Activated T-cell treated with anti-CD3 and anti-CD28 coated beads, Interleukin-2, amount 50 U/mL, for 48 hours (primary cell): ENCODE data around the gene PNPLA3.

Experiments
- DNase-seq, 2 experiments: peaks; one replicate each; pipeline ENCODE4 v3.0.0-alpha.2; 2020

PNPLA3 gene

DNA sequence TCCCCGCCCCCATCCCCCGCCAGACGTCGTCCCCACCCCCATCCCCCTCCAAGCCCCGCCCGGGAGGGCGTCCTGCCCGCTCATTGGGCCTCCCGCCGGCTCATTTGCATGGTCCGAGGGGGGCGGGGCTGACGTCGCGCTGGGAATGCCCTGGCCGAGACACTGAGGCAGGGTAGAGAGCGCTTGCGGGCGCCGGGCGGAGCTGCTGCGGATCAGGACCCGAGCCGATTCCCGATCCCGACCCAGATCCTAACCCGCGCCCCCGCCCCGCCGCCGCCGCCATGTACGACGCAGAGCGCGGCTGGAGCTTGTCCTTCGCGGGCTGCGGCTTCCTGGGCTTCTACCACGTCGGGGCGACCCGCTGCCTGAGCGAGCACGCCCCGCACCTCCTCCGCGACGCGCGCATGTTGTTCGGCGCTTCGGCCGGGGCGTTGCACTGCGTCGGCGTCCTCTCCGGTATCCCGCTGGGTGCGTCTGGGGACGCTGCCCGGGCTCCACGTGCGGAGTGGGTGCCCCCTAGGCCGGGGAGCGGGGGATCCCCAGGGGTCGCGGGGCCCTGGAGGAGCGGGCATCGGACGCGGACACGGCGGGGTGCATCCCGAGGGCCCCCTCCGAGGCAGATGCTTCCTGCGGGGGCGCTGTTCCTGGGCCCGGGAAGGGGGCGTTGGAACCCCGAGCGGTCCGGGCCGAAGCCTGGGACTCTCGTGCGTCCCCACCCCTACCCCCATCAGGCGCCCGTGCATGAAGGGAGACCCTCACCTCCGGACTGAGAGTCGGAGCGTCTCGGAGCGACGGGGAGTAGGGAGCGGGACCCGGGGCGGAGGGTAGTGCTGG, at the start of gene PNPLA3:
Gene PNPLA3 (plus strand): TSS at position 175 of the 834 bp plus-strand sequence. CDS start 107 bp downstream, at position 282.
- peak; percentile 85 to 86 for DNase-seq

DNA sequence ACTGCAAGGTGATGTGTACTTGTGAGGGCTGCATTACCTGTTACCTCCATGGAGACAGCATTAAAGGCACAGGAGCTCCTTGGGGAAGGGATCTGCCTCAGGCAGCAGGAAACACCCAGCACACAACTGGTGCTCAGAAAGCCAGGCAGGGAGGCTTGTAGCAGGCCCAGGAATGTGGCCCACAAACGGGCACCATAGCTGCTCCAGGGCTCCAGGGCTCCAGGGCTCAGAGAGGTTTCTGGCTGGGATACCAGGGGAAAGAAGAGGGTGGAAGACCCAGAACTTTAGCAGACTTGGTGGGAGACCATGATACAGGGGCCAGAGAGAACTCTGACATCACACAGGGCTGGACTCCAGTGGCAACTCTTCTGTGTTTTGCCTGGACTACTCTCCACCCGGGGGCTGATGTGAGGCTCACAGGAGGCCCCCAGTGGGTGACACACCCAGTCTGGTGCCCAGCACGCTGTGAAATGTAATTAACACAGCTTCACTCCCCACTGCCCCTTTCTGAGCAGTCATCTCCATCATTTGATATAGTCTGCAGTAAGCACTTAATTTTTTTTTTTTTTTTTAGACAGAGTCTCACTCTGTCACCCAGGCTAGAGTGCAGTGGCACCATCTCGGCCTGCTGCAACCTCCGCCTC, 46.6 kb upstream of the PNPLA3 start:
- DNase-seq: no peak

GRCh38 chr22:43878079-43878795, 45.4 kb upstream of the PNPLA3 start:
- no peak for DNase-seq

GRCh38 chr22:43878831-43879550, 44.6 kb upstream of the PNPLA3 start:
- DNase-seq: no peak

GRCh38 chr22:43879901-43880540, 43.6 kb upstream of the PNPLA3 start:
- DNase-seq: no peak

- no peak for DNase-seq
Measured at GRCh38 chr22:43880541-43880991, 43.0 kb upstream of the PNPLA3 start.

DNA sequence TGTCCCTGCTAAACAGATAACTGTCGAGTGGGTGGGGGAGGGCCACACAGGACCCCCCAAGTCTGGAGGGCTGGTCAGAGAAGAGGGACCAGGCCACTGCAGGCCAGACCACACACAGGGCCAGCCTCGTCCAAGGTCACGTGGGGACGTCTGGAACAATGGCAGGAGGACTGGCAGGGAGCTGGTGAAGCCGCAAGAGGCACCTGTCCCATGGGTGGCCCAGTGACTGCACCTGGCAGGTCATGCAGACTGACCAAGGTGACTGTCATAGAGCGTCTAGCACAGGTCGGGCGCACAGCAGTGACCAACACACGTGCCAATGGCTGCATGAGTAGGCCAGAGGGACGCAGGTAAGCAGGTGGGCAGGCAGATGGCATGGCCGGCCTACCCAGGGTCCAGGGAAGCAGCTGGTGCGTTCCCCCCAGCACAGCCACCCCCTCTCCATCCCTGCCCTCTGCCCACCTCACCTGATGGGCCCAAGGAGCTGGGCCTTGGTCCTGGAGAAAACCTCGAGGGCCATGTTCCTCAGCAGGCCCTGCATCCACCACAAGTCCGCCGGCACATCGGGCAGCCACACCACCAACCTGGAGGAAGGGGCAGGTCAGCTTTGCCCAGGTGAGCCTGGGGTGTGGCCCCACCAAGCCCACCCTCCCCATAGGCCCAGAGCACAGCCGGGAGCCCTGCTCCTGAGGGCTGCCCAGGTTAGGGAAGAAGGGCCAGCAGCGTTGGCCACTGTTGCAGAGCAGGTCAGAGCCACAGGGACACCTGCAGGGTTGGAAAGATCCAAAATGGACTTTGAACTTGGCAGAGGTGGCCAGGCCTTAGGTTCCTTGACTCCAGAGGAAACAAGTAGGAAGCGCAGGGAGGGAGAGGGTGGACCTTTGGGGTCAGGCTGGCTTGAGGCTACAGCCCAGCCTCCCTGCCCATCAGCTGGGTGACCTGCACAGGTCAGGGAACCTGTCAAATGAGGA, 42.2 kb upstream of the PNPLA3 start:
- no peak for DNase-seq

DNA sequence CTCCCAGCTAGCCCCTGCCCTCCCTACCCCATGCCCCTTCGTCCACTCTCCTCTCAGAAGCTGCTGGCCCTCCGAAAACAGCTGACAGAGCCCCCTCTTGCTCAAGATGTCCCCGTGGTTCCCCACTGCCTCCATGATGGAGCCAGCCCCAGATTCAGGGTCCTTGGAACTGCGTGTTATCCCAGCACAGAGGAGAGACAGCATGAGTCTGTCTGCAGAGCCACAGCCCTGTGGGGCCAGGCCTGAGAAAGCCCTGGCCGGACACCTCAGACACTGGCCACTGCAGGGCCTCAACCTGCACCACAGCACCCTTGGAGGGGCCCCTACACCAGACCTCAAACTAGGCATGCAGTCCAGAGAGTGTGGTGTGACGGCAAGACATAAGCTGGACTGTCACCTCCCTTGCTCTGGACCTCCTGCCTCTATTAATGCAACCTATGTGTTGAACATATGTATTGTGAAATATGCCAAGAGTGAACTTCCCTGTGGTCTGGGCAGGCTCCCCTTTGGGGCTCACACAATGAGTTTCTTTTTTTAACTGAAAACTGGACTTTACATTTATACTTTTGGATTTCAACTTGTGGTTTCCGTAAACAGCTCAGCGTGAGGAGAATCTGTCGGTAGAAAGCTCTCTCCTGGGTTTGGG, 41.4 kb upstream of the PNPLA3 start:
- DNase-seq: no peak

DNA sequence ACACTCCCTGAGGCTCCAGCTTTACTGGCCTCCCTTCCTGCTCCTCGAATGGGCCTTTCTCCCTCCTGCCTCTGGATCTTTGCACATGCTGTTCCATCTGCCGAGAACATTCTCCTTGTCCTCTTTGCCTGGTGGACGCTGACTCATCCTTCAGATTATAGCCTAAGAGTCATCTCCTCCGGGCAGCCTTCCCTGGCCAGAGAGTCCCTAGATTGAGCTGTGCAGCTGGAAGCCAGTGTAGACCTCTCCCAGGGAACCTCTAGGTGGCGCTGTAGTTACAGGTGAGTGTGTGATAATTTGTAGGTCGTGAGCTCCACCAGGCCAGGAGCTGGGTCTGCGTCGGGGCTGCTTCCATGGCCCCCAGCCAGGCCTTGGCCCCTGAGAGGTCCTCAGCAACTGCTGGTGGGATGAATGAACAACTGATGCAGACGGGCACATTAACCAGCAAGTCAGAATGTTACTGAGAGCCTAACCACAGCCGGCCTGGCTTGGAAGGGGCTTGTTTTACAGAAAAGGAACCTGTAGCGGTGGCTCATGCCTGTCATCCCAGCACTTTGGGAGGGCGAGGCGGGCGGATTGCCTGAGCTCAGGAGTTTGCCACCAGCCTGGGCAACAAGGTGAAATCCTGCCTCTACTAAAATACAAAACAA, 40.5 kb upstream of the PNPLA3 start:
- peak; percentile 66 to 67 for DNase-seq

DNA sequence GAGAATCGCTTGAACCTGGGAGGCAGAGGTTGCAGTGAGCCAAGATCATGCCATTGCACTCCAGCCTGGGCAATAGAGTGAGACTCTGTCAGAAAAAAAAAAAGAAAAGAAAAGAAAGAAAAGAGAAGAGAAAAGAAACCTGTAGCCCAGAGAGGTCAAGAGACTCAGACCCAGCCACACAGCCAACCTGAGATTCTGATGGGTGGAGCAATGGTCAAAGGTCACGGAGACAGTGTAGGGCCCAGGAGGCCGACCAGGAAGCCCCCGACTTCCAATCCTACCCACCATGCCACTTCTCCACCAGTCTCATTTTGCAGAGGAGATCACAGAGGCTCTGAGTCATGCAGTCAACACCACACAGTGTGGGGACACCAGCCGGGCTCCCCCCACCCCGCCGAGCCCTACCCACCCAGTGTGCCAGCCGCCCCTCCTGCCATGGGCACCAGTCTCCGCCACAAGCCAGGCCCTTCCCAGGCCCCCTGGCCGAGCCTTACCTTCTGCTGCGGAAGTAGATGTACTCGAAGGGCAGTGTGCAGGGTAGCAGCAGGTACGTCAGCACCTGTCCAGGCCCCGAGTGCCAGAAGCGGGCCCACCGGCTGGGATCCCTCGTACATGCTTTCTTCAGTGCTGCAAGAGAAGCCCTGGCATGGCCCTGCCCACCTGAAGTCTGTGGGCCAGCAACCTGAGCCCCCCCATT, 39.7 kb upstream of the PNPLA3 start:
- no peak for DNase-seq

DNA sequence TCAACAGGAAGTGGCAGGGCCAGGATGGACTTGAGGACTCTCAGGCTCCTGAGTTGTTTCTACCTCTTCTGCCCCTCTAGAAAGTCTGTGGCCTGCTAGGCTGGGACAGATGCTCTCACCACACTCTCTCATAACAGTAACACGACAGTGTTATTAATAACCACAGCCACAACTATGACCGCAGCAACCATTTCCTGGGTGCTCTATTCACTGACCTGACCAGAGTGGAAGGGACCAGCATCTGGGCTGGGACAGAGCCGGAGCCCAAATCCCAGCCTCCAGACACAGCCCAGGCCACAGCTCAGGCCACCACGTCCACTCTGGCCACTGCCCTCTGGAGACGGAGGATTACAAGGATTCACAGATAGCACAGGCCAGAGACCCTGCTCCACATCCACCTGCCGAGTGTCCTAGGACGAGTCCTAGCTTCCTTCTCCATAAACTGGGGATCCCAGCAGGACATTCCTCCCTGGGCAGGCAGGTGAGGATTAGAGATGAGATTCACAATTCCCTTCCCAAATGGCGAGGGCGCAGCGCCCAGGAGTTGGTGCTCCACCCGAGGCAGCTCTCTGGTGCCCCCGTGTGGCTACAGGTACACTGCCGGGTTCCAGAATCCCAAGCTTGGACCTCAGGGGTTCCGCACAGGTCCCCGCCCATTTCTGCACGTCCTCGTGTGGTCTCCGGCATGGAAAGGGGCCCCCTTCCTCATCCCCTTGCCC, 38.8 kb upstream of the PNPLA3 start:
- DNase-seq: peak; percentile 74

- DNase-seq: no peak
Measured at GRCh38 chr22:43885319-43885671, 38.3 kb upstream of the PNPLA3 start.

GRCh38 chr22:43885786-43886185, 37.8 kb upstream of the PNPLA3 start:
- DNase-seq: no peak

- DNase-seq: no peak
Measured at GRCh38 chr22:43886231-43886630, 37.4 kb upstream of the PNPLA3 start.

DNA sequence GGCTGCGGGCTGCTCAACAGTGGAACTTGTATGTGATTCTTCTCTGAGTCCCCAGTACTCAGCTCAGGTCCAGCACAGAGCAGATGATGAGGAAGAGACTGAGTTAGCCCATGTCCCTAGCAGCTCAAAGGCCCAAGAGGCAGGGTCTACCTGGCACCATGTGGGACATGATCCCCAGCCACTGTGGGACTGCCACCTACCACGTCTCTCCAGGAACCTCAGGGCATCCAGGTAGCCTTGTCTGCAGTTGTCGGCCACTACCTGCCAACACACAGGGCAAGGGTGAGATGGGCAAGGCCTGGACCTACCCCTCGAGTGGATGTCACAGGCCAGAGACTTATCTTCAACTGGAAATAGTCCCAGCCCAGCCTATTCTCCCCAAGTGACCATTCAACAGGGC, 36.2 kb upstream of the PNPLA3 start:
- no peak for DNase-seq

DNA sequence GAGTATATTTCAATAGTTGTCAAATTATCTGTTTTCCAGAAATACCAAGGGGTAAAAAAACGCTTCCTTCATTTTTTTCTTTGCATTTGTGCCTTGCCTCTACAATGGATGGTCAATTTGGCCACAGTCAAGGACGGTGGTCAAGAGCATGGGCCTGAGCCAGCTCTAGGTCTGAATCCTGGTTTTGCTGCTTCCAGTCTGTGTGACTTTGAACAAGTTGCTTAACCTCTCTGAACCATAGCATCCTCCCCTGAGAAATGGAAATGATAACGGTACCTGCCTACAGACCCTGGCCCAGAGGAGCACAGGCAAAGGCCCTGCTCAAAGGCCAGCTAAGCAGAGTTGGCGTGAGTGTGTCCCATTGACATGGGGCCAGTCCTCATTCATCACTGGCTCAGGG, 34.9 kb upstream of the PNPLA3 start:
- DNase-seq: no peak

- no peak for DNase-seq
Measured at GRCh38 chr22:43889201-43889859, 34.3 kb upstream of the PNPLA3 start.

GRCh38 chr22:43889860-43890253, 33.7 kb upstream of the PNPLA3 start:
- no peak for DNase-seq
